WI38 (cell line): ENCODE results near the gene SMG7.

ENCODE experiments used
- H3K4me3 ChIP-seq: 2 replicates; pipeline ENCODE4 v1.5.1; 2011; ENCODE audit warnings: low read depth, mild to moderate bottlenecking, control low read depth, low read length
- TF ChIP-seq, protein P1 (sequence below): IDR thresholded peaks from 2 replicates; pipeline ENCODE4 v1.5.1; 2012; ENCODE audit warnings: low read depth, mild to moderate bottlenecking, control low read depth, low read length

SMG7 gene

DNA sequence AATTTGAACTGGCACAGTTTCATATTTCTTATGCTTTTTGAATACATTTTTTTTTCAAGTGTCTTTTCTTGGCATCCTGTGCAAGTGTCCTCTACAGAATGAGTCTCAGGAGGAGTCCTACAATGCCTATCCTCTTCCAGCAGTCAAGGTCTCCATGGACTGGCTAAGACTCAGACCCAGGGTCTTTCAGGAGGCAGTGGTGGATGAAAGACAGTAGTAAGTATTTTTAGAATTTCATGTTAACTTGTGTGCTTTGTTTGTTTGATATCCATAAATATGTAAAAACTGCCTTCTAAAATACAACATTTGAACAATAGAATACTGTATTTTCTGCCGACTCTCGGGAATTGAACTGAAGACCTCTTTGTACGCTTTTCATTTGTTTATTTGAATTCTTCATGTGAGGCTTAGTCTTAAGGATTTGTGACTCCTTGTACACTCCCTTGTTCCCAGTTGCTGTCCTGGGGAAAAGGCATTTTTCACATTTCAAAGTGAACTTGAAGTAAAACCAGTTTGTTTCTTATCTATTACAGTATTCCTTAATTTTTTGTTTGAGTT, 61.4 kb downstream of the SMG7 start:
- no peak overlapping the region for H3K4me3 ChIP-seq
- TF ChIP-seq, protein P1, sequence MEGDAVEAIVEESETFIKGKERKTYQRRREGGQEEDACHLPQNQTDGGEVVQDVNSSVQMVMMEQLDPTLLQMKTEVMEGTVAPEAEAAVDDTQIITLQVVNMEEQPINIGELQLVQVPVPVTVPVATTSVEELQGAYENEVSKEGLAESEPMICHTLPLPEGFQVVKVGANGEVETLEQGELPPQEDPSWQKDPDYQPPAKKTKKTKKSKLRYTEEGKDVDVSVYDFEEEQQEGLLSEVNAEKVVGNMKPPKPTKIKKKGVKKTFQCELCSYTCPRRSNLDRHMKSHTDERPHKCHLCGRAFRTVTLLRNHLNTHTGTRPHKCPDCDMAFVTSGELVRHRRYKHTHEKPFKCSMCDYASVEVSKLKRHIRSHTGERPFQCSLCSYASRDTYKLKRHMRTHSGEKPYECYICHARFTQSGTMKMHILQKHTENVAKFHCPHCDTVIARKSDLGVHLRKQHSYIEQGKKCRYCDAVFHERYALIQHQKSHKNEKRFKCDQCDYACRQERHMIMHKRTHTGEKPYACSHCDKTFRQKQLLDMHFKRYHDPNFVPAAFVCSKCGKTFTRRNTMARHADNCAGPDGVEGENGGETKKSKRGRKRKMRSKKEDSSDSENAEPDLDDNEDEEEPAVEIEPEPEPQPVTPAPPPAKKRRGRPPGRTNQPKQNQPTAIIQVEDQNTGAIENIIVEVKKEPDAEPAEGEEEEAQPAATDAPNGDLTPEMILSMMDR = no peak

DNA sequence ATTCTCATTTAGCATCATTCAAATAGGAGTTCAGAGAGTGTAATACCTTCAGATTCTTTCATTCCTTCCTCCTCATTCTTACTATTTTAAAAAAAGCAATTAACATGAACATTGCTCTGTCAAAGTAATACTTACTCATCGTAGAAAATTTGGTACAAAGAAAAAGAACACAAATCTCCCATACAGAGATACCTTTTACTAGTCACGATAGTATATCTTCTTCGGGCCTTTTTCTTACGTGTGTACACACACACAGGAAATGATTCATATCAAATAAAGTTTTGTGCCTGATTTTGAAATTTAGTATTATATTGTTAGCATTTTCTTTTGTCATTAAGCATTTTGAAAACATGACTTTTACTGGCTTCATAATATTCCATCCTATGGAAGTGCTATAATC, 65.1 kb downstream of the SMG7 start:
- TF ChIP-seq, protein P1 = no peak
- H3K4me3 ChIP-seq = no peak overlapping the region

- TF ChIP-seq, protein P1 = peak; percentile 70
- H3K4me3 ChIP-seq = no peak overlapping the region
Measured at GRCh38 chr1:183543619-183544204, 71.4 kb downstream of the SMG7 start.

DNA sequence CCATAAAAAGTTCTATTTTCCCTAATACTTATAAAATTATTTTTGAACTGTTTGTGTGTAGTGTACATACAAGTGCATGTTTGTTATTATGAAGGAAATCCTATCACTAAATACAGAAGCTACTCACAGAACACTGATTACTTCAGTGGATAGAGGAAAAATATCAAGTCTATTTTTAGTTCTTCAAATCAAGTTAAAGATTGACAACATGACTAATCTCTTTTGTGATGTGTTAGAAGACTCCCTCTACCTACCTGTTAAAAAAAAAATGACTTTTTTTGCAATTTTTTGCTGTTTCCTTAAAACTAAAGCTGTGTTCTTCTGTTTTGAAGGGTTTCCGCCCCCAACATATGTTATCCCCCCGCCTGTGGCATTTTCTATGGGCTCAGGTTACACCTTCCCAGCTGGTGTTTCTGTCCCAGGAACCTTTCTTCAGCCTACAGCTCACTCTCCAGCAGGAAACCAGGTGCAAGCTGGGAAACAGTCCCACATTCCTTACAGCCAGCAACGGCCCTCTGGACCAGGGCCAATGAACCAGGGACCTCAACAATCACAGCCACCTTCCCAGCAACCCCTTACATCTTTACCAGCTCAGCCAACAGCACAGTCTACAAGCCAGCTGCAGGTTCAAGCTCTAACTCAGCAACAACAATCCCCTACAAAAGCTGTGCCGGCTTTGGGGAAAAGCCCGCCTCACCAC, 72.4 kb downstream of the SMG7 start:
- H3K4me3 ChIP-seq = no peak overlapping the region
- TF ChIP-seq, protein P1 = no peak

DNA sequence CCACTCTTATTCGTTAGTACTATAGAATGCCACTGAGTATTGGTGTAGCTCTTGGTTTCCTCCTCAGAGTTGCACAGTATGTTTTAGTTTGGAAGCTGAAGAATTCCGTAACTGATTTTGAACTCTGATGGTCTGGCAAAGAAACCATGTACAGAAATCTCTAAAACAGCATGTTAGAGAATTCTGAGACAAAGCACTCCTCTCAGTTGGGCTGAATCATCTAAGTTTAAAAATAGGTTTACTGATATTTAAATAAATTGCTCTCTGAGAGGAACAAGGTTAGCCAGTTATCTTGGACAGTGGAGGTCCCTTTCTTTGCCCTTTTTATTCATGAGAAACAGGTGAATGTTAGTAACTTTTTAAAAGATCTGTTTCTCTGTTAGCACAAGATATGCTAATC, 74.1 kb downstream of the SMG7 start:
- TF ChIP-seq, protein P1 = no peak
- H3K4me3 ChIP-seq = no peak overlapping the region

DNA sequence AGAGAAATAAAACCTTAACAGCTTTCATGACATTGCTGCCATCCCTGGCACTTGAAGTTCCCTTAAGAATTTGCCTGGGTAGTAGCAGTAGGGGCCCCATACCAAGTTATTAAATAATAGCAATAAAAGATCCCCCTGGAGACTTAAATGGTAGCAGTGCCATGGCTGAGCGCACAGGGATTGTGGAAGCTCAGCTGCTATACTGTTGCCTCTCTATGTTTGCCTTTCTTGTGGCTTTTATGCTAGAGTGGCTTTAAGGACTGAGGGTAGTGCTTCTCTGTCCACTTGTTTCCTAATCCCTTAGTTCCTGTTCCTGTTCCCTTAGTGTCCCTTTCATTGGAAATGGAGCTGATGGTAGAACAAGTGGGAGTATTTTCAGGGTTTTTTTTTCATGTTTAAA, 75.8 kb downstream of the SMG7 start:
- TF ChIP-seq, protein P1 = no peak
- no peak overlapping the region for H3K4me3 ChIP-seq

DNA sequence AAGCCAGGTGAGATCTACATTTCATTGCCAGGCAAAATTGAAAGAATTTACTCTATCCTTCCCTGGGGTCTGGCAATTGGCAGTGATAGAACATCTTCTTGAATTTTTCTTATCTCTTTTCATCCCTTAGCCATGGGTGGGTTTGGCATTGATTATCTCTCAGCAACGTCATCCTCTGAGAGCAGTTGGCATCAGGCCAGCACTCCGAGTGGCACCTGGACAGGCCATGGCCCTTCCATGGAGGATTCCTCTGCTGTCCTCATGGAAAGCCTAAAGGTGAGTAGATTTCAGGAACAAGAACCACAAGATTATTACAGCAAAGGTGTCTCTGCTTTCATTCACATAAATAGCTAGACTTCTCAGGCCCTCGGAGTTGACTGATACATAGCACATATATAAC, 78.6 kb downstream of the SMG7 start:
- TF ChIP-seq, protein P1 = no peak

More for the DNA sequence above, 78.6 kb downstream of the SMG7 start:
- no peak overlapping the region for H3K4me3 ChIP-seq
